C4-2B (cell line): Measurements from ENCODE around the gene LRMDA.

Experiments
- CTCF ChIP-seq: fragments of 450-650 bp; conservative IDR thresholded peaks from 2 replicates; pipeline ENCODE4 v1.5.1; 2017; ENCODE audit warnings: mild to moderate bottlenecking
- ZFX ChIP-seq: fragments of 450-650 bp; IDR thresholded peaks from 2 replicates; pipeline ENCODE4 v1.6.1; 2017

DNA sequence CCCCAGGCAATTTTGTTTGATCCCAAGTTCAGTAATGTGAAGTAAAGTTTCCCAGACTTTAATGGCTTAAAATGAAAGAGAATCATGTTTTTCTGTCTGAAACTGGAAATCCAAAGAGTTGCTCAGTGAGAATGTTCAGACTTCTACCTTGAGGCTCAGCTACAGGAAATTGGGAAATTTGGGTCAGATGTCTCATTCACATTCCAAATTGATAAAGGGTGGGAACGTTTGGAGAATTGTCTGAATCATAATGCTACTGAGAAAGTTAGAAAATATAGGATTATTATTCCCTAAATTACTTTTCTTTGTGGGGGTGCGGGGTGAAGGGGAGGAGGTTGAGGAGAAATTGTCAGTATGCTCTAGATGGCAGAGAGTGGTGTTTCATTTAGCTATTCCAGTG lies 773.9 kb downstream of the LRMDA start:
- TF ChIP-seq CTCF (no peak), ZFX (no peak)
